Endothelial cell of umbilical vein (primary cell): ENCODE measurements around the gene FHOD3. TPM values are rescaled to one million over a fixed set of nuclear protein-coding genes. Genes with fewer than 3 reads are reported as not detected.

Source experiments
- BruUV-seq: library from RNA; stranded (reverse); fragments of 400-500 nt; replicated peaks from 2 replicates; lab custom pipeline; 2021; lab: Mats Ljungman, UMichigan
- CTCF ChIA-PET: fragments of 300-600, 350-600 bp; sonication (Branson Sonifier 250); formaldehyde crosslinking; loops from one replicate; lab custom pipeline; 2021; ENCODE audit warnings: antibody characterized with exemption, inconsistent platforms; lab: Charles Lee
- POLR2A ChIA-PET: fragments of 300-600, 350-600 bp; sonication (Branson Sonifier 250); formaldehyde crosslinking; loops from one replicate; lab custom pipeline; 2021; ENCODE audit warnings: antibody characterized with exemption, inconsistent platforms; lab: Charles Lee
- DNase-seq: peaks from one replicate; pipeline ENCODE4 v3.0.0-alpha.2; 2011; ENCODE audit warnings: low read depth, low spot score
- FAIRE-seq: peaks from 2 replicates; lab custom pipeline; 2011; peaks lifted over from hg19 to GRCh38; lab: Jason Lieb, UNC
- H2AFZ ChIP-seq: 2 replicates; pipeline ENCODE4 v1.6.0; 2012; ENCODE audit warnings: low read depth, low read length, control low read depth, inconsistent platforms
- H3K27ac ChIP-seq: 2 replicates; pipeline ENCODE4 v1.5.1; 2011; ENCODE audit warnings: low read depth, mild to moderate bottlenecking, control low read depth, low read length, moderate library complexity; ENCODE audit not compliant: insufficient read depth
- H3K27me3 ChIP-seq, 2 experiments: 2 replicates each; pipeline versions ENCODE4 v1.6.0 to v1.6.1; 2011; ENCODE audit warnings: low read length in 2 of 2, mixed read lengths in 1 of 2; ENCODE audit not compliant: control insufficient read depth in 2 of 2, insufficient read depth in 2 of 2
- H3K36me3 ChIP-seq, 2 experiments: 2 replicates in 1 of 2; 3 replicates in 1 of 2; pipeline ENCODE4 v1.5.1; 2011; ENCODE audit warnings: low read length in 2 of 2, mild to moderate bottlenecking in 1 of 2, moderate library complexity in 1 of 2; ENCODE audit not compliant: control insufficient read depth in 2 of 2, insufficient read depth in 2 of 2; ENCODE audit errors: extremely low read depth in 1 of 2
- H3K4me1 ChIP-seq: 3 replicates; pipeline ENCODE4 v1.5.1; 2011; ENCODE audit warnings: mild to moderate bottlenecking, low read length; ENCODE audit not compliant: control insufficient read depth, insufficient read depth; ENCODE audit errors: extremely low read depth
- H3K4me2 ChIP-seq: 2 replicates; pipeline ENCODE4 v1.6.1; 2011; ENCODE audit warnings: low read length, control low read depth, mixed read lengths; ENCODE audit not compliant: insufficient read depth
- H3K4me3 ChIP-seq, 3 experiments: fragments of 200-600 bp in 1 of 3; sonication (generic), shearing (Covaris generic) in 1 of 3; replicated peaks in 1 of 3; 2 replicates each; pipeline ENCODE4 v1.5.1; 2011 to 2016; ENCODE audit warnings: control low read depth in 3 of 3, low read length in 3 of 3, mild to moderate bottlenecking in 2 of 3, inconsistent platforms in 1 of 3, low read depth in 1 of 3, moderate library complexity in 1 of 3; ENCODE audit not compliant: insufficient read depth in 1 of 3
- H3K79me2 ChIP-seq: 2 replicates; pipeline ENCODE4 v1.6.0; 2012; ENCODE audit warnings: low read length, inconsistent platforms; ENCODE audit not compliant: control insufficient read depth, insufficient read depth
- H3K9ac ChIP-seq: replicated peaks from 2 replicates; pipeline ENCODE3; 2011; ENCODE audit warnings: low read length, control low read depth; ENCODE audit not compliant: insufficient read depth; ENCODE audit errors: extremely low read depth
- H3K9me1 ChIP-seq: replicated peaks from 3 replicates; pipeline ENCODE4 v1.6.0; 2011; ENCODE audit warnings: mild to moderate bottlenecking, low read length; ENCODE audit not compliant: control insufficient read depth, insufficient read depth; ENCODE audit errors: extremely low read depth
- H3K9me3 ChIP-seq: replicated peaks from 2 replicates; pipeline ENCODE4 v1.5.1; 2012; ENCODE audit warnings: low read length, inconsistent platforms; ENCODE audit not compliant: control insufficient read depth, insufficient read depth
- H4K20me1 ChIP-seq: replicated peaks from 2 replicates; pipeline ENCODE3; 2011; ENCODE audit warnings: mild to moderate bottlenecking, low read length; ENCODE audit not compliant: control insufficient read depth, insufficient read depth; ENCODE audit errors: extremely low read depth
- FOS ChIP-seq: IDR thresholded peaks from 2 replicates; pipeline ENCODE4 v1.6.1; 2011; ENCODE audit warnings: mild to moderate bottlenecking, low read length, moderate library complexity, borderline replicate concordance; ENCODE audit not compliant: insufficient read depth
- MYC ChIP-seq: IDR thresholded peaks from one replicate; pipeline ENCODE4 v1.6.1; 2011; ENCODE audit warnings: mild to moderate bottlenecking, low read depth, low read length
- POLR2AphosphoS5 ChIP-seq: IDR thresholded peaks from 2 replicates; pipeline ENCODE4 v1.6.1; 2012; ENCODE audit warnings: low read depth, mild to moderate bottlenecking, control low read depth, low read length, moderate library complexity; ENCODE audit not compliant: insufficient read depth
- dilution Hi-C: fragments of 300-500 bp; cut with MboI; formaldehyde crosslinking; loops from one replicate; pipeline ENCODE4 v1.15.0; 2019; ENCODE audit warnings: low sequenced_read_pairs; ENCODE audit not compliant: extremely low pct_ligation_motif_present
- intact Hi-C: fragments of 100-400 bp; cut with micrococcal nuclease; formaldehyde crosslinking; loops from one replicate; pipeline ENCODE4 v1.10.0; 2022
- polyA plus RNA-seq, 4 experiments: library from polyadenylated mRNA; depleted of rRNA in 3 of 4; stranded (reverse) in 3 of 4; unstranded in 1 of 4; fragments of >200 nt; gene quantifications; 2 replicates each; pipeline versions ENCODE4 v1.2.1 to v1.2.3, GENCODE V29; 2011 to 2012; ENCODE audit warnings: missing spikeins in 1 of 4
- total RNA-seq: library from RNA; stranded (reverse); gene quantifications from 2 replicates; pipeline ENCODE4 v1.2.3, GENCODE V29; 2021
- TF ChIP-seq, protein P1 (sequence below), 2 donors: IDR thresholded peaks; 1 replicate in 1 of 2; 2 replicates in 1 of 2; pipeline ENCODE4 v1.5.1; 2011; ENCODE audit warnings: low read length in 2 of 2, mild to moderate bottlenecking in 2 of 2, moderate library complexity in 2 of 2, control low read depth in 1 of 2, inconsistent platforms in 1 of 2, low read depth in 1 of 2; ENCODE audit not compliant: insufficient read depth in 1 of 2; ENCODE audit errors: extremely low read depth in 1 of 2
- TF ChIP-seq, protein P2 (sequence below): IDR thresholded peaks from 2 replicates; pipeline ENCODE4 v1.6.1; 2011; ENCODE audit not compliant: insufficient read depth, insufficient read length

Gene FHOD3
- total and polyA plus RNA-seq, 2 donors (not counting 3 experiments of a cell fraction or from before 2014, with no cell fraction given): 0.06 to 1.5 TPM

DNA sequence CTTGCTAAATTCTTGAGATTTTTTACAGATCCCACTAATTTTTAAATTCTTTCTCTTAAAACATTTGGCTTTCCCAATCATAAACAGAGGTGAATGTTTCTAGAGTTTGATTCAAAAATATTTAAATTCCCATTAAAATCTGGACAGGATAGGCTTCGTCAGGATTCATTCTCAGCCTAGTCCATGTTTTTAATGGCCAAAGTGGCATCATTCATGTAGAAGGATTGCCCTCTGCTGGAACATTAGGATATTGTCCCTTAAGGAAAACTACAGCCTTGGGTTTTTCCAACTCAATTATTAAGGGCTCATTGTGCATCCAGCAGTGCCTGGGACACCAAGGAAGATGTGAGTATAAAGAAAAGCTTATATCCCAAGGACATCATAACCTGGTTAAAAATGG, 459.6 kb downstream of the FHOD3 start:
- Histone ChIP-seq H3K9me1 (no peaks in the 10 kb centered on the region), H2AFZ (no peak overlapping the region), H3K36me3 (no peaks in the 10 kb centered on the region), H3K9ac (no peak overlapping the region), H3K27me3 (no peaks in the 10 kb centered on the region), H3K27ac (no peak overlapping the region), H3K4me3 (no peak overlapping the region), H3K4me1 (no peaks in the 10 kb centered on the region), H3K79me2 (no peaks in the 10 kb centered on the region), H3K9me3 (no peaks in the 10 kb centered on the region), H3K4me2 (no peak overlapping the region), H4K20me1 (no peaks in the 10 kb centered on the region)
- DNase-seq: peak; percentile 50
- ChIA-PET CTCF (interaction anchor here (0.8 to 1.8 kb wide), 2 partner anchors 70 to 739 kb away, joined by 3 to 58 read pairs; no protein-coding TSS in a partner anchor), POLR2A (no interaction called here)
- TF ChIP-seq, protein P1, sequence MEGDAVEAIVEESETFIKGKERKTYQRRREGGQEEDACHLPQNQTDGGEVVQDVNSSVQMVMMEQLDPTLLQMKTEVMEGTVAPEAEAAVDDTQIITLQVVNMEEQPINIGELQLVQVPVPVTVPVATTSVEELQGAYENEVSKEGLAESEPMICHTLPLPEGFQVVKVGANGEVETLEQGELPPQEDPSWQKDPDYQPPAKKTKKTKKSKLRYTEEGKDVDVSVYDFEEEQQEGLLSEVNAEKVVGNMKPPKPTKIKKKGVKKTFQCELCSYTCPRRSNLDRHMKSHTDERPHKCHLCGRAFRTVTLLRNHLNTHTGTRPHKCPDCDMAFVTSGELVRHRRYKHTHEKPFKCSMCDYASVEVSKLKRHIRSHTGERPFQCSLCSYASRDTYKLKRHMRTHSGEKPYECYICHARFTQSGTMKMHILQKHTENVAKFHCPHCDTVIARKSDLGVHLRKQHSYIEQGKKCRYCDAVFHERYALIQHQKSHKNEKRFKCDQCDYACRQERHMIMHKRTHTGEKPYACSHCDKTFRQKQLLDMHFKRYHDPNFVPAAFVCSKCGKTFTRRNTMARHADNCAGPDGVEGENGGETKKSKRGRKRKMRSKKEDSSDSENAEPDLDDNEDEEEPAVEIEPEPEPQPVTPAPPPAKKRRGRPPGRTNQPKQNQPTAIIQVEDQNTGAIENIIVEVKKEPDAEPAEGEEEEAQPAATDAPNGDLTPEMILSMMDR (IDR thresholded peaks at IDR 0.05; ENCODE audit: extremely low read depth in 1 of 2, insufficient read depth in 1 of 2, low read depth in 1 of 2, low read length in 2 of 2): peak; percentile 40 to 54
- TF ChIP-seq FOS: no peak
- FAIRE-seq: peak; percentile 80
- dilution Hi-C loops: no loop called here
- intact Hi-C loops: loop anchor here (1.0 to 10.0 kb wide), 4 partner anchors 69 to 732 kb away; partner anchors contain the start of gene FHOD3
- no TSS peak for BruUV-seq

DNA sequence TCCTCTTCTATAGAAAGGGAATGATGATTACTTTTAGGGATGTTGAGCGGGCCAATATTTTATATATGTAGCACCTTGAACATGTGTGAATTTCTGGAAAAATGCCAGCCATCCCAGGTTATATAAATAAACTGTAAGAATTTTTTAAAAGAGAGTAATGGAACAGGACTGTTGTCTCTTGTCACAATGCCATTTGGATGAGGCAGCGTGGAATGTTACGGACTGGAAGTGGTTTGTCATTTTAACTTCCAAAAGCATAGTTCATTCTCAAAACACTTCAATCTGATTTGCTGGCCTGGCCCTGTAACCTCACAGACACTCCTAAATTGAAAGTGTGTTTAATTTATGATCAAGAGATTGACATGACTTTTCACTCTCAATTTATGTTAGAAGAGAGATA, 460.5 kb downstream of the FHOD3 start:
- Histone ChIP-seq H3K4me3 (no peak overlapping the region), H3K9ac (no peak overlapping the region), H3K27me3 (no peaks in the 10 kb centered on the region), H3K79me2 (no peaks in the 10 kb centered on the region), H3K9me3 (no peaks in the 10 kb centered on the region), H3K27ac (no peak overlapping the region), H4K20me1 (no peaks in the 10 kb centered on the region), H2AFZ (no peak overlapping the region), H3K9me1 (no peaks in the 10 kb centered on the region), H3K4me2 (no peak overlapping the region), H3K36me3 (no peaks in the 10 kb centered on the region), H3K4me1 (no peaks in the 10 kb centered on the region)
- no TSS peak for BruUV-seq
- intact Hi-C loops: loop anchor here (1.0 to 10.0 kb wide), 4 partner anchors 70 to 733 kb away; partner anchors contain the start of gene FHOD3
- ChIA-PET CTCF (interaction anchor here (0.8 to 4.4 kb wide), 3 partner anchors 71 to 740 kb away, joined by 3 to 58 read pairs (median 26); no protein-coding TSS in a partner anchor), POLR2A (no interaction called here)
- FAIRE-seq (no peak), DNase-seq (no peak)
- dilution Hi-C loops: no loop called here
- TF ChIP-seq, protein P2, sequence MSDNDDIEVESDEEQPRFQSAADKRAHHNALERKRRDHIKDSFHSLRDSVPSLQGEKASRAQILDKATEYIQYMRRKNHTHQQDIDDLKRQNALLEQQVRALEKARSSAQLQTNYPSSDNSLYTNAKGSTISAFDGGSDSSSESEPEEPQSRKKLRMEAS: no peak
- TF ChIP-seq, protein P1 (IDR thresholded peaks at IDR 0.05; ENCODE audit: extremely low read depth in 1 of 2, insufficient read depth in 1 of 2, low read depth in 1 of 2, low read length in 2 of 2): no peak
- TF ChIP-seq MYC (no peak), POLR2AphosphoS5 (no peak)
